Limb (tissue), 2 donors: ENCODE data around the gene DCST1.

Experiments
- DNase-seq, 2 donors: peaks; one replicate each; pipeline ENCODE4 v3.0.0-alpha.2; 2016; ENCODE audit errors: extremely low spot score in 2 of 2

DCST1 gene

GRCh38 chr1:155034318-155035208, 939 bp downstream of the DCST1 start:
- DNase-seq: no peak

GRCh38 chr1:155035936-155036335, 2.3 kb downstream of the DCST1 start:
- no peak for DNase-seq

DNA sequence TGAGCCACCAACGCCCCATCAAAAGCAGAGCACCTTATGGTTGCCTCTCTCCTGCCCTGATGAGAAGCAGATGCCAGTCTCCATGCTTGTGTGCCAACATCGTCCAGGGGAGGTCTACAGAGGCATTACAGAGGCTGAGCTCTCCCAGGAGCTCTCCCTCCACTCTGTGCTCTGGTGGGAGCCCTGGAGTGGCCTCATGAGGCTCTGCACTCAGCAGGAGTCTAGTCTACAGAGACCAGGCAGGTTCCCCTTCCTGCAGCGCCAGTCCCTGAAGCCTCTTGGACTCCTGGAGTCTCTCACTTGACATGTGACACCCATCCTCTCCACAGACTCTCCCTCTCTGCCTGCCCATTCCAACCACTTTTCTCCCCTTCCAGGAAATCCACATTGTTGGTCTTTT, 3.4 kb downstream of the DCST1 start:
- no peak for DNase-seq

- no peak for DNase-seq
Measured at GRCh38 chr1:155037851-155038441, 4.3 kb downstream of the DCST1 start.

GRCh38 chr1:155038602-155039307, 5.1 kb downstream of the DCST1 start:
- DNase-seq: no peak

DNA sequence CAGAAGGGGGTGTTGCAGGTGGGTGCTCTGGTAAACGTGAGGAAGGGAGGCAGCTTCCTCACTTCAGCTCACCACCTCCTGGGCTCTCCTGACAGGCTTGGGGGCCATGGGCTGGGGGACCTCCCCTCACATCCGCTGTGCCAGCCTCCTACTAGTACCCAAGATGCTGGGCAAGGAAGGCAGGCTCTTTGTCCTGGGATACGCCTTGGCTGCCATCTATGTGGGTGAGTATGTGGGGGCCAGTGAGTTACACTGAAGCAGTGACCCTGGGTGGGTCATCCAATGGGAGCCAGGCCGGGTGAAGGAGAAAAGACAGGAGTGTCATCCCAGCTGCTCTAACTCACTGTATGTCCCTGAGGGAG, 5.7 kb downstream of the DCST1 start:
- no peak for DNase-seq

GRCh38 chr1:155040358-155041093, 6.9 kb downstream of the DCST1 start:
- no peak for DNase-seq

DNA sequence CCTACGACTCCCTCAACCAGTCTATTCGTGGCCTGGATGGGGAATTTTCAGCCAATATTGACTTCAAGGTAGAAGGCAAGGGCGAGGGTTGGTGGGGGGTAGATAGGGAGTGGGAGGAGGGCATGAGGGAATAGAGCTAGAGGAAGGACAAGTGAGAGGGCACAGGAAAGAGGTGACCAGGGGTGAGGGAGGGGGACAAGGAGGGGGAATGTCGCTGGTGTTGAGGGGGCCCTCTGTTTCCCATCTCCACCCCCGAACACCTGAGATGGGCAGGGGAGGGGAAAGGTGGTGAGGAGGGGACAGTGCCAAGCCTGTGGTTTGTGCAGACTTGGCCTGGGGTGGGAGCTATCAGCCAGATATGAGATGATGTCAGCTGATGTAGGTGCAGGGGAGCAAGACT, 9.2 kb downstream of the DCST1 start:
- no peak for DNase-seq

GRCh38 chr1:155043301-155043702, 9.7 kb downstream of the DCST1 start:
- no peak for DNase-seq

- no peak for DNase-seq
Measured at GRCh38 chr1:155043793-155044192, 10.2 kb downstream of the DCST1 start.

DNA sequence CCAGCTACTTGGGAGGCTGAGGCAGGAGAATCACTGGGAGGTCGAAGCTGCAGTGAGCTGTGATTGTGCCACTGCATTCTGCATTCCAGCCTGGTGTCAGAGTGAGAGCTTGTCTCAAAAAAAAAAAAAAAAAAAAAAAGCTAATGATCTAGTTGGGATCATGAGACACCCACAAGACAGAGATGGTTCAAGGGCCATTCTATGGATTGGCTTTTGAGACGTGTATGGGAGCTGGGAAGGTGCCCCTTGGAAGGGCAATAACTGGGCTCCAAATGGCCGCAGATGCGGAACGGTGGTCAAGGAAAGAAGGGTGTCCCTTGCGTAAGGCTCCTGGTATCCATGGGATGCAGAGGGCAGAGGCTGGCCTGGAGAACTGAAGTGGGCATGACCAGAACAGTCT, 10.7 kb downstream of the DCST1 start:
- no peak for DNase-seq

- no peak for DNase-seq
Measured at GRCh38 chr1:155044812-155045657, 11.4 kb downstream of the DCST1 start.

DNA sequence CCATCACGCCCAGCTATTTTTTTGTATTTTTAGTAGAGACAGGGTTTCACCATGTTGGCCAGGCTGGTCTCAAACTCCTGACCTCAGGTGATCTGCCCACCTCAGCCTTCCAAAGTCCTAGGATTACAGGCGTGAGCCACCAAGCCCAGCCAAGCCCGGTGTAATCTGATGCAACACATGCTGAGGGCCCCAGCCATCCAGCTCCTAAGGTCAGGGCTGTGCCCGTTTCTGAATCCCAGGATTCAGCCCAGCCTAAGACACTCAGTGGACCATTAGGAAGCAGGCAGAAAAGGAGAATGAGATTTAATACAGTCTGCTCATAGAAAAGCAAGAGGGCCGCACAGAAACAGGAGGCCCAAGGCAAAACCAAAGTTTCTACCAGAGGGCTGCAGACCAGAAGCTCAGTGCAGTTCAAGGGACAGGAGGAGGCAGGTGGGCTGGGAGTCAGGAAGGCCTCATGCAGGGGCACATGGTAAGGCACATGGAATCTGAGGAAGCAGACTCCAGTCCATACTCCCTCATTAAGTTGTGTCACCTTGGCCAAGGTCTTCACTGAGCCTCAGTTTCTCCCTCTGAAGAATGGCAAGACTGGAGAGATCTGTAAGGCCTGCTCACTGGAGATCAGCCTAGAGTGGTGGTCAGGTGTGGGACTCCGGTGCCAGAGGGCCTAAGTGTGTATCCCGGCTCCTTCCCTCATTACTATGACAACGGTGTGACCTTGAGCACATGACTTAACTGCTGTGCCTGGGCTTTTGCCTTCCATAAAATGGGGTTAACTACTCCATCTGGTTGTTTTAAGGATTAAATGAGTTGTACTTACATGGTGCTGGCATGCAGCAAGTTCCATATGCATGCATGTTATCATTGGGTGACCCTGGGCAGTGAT, 15.1 kb downstream of the DCST1 start:
- no peak for DNase-seq

- DNase-seq: no peak
Measured at GRCh38 chr1:155049651-155050559, 16.3 kb downstream of the DCST1 start.

GRCh38 chr1:155050560-155051341, 17.1 kb downstream of the DCST1 start, which contains the start of gene ADAM15:
ADAM15 (plus strand) TSS chr1:155051316; CDS start chr1:155051387, 71 bp downstream.
- DNase-seq: peak; percentile 67 to 91

- no peak for DNase-seq
Measured at GRCh38 chr1:155051342-155051776, 17.7 kb downstream of the DCST1 start.

- peak in 1 of 2 donors; percentile 49 for DNase-seq
Measured at GRCh38 chr1:155051777-155052398, 18.3 kb downstream of the DCST1 start.
